Psoas muscle (tissue), 8 donors: ENCODE measurements around the gene PREB. TPM values are rescaled to one million over a fixed set of nuclear protein-coding genes. Genes with fewer than 3 reads are reported as not detected.

ENCODE experiments used
- ATAC-seq, 4 donors: fragments of 200-7000 bp; cut with Tn5 transposase; one replicate each; pipeline ENCODE4 v1.9.1; 2020; ENCODE audit warnings: moderate library complexity in 3 of 4, mild to moderate bottlenecking in 2 of 4
- DNase-seq, 2 donors: peaks; one replicate each; pipeline ENCODE4 v3.0.0-alpha.2; 2020
- H3K27ac ChIP-seq: fragments of 200-600 bp; one replicate; pipeline ENCODE4 v1.8.0; 2022
- H3K27me3 ChIP-seq, 3 donors: fragments of 200-600 bp in 1 of 3; one replicate each; pipeline versions ENCODE4 v1.6.1 to v1.8.0; 2013 to 2022; ENCODE audit warnings: low read length in 2 of 3, mild to moderate bottlenecking in 2 of 3, moderate library complexity in 1 of 3; ENCODE audit not compliant: insufficient read depth in 3 of 3
- H3K36me3 ChIP-seq, 2 donors: fragments of 200-600 bp in 1 of 2; one replicate each; pipeline versions ENCODE4 v1.6.1 to v1.8.0; 2013 to 2022; ENCODE audit warnings: low read depth in 1 of 2, mild to moderate bottlenecking in 1 of 2, moderate library complexity in 1 of 2; ENCODE audit not compliant: insufficient read depth in 1 of 2
- H3K4me1 ChIP-seq: fragments of 200-600 bp; one replicate; pipeline ENCODE4 v1.8.0; 2022
- H3K4me3 ChIP-seq: fragments of 200-600 bp; one replicate; pipeline ENCODE4 v1.8.0; 2022; ENCODE audit warnings: mild to moderate bottlenecking
- H3K9me3 ChIP-seq: fragments of 200-600 bp; one replicate; pipeline ENCODE4 v1.8.0; 2022
- WGBS, 3 donors: extraction: QIAGEN DNeasy Blood & Tissue Kit; methylation state at CpG; one replicate each; pipeline versions ENCODE4 v1.1.6 to v1.1.7; 2013; 5-methylcytosine and 5-hydroxymethylcytosine counted together
- intact Hi-C, 2 donors: fragments of 100-400 bp; cut with DNase I; formaldehyde crosslinking; loops; one replicate each; pipeline versions ENCODE4 v1.11.0 to v1.14.2; 2022
- polyA plus RNA-seq, 3 donors: library from polyadenylated mRNA; stranded (reverse); fragments of 200-250 nt; gene quantifications; one replicate each; pipeline ENCODE4 v1.2.3, GENCODE V29; 2013
- total RNA-seq, 4 donors: library from RNA; stranded (reverse); fragmentation: NEBNext Ultra II Directional in 2 of 4; extraction: Animal tissue kit (Norgen Biotek cat#: 25700) in 2 of 4; gene quantifications; one replicate each; pipeline versions ENCODE4 v1.2.1 to v1.2.4, GENCODE V29; 2021 to 2023
- TF ChIP-seq, protein P1 (sequence below): fragments of 200-600 bp; IDR thresholded peaks from one replicate; pipeline ENCODE4 v1.8.0; 2022; ENCODE audit warnings: antibody characterized with exemption
- donor health status: healthy with polysubstance abuse.
- donor health status: DM: no; HTN: no; CAD: no; lungs with moderate emphysema.
- donor health status: Bipolar disorder and iron deficiency.
- donor health status: healthy.
- donor health status: DM: yes; HTN: yes; CAD: no.
- donor health status: DM: no; HTN: no; CAD: no.
- donor health status: DM: no; HTN: no; CAD: no.
- donor health status: DM: yes; HTN: yes; CAD: no.

PREB gene
- total and polyA plus RNA-seq, 7 donors = 57.4 to 206 (median 125) TPM

DNA sequence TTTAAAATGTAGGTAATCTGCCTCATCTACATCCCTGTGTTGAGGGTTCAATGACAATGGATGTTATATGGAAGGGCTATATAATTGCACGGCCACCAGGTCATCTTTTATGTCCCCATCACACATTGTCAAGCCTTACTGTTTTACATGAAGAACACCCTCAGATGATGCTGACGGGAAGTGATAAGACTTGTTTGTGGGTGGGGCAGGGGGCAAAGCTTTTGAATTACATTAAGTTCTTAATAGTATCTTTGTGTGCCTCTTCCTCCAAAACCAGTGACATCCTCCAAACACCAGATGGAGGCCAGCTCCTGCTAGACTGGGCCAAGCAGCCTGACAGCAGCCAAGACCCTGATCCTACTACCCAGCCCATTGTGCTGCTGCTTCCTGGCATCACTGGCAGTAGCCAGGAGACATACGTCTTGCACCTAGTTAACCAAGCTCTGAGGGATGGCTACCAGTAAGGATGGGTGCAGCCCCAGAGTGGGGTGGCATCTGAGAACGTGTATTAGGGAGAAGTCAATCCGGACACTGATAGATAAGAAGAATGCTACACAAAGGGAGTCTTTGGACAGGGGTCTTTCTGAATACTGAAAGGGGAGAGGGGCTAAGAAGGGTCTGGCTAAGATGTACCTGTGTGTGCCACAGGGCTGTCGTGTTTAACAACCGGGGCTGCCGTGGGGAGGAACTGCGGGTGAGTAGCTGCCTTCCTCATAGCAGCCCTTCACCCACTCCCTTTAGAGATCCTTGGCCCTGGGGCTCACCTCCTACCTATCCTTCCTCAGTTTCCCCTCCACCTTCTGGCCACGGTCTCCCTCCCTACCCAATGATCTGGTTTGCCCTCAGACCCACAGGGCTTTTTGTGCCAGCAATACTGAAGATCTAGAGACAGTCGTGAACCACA is 5.5 kb downstream of the PREB start:
- H3K27ac ChIP-seq = no peak overlapping the region

DNA sequence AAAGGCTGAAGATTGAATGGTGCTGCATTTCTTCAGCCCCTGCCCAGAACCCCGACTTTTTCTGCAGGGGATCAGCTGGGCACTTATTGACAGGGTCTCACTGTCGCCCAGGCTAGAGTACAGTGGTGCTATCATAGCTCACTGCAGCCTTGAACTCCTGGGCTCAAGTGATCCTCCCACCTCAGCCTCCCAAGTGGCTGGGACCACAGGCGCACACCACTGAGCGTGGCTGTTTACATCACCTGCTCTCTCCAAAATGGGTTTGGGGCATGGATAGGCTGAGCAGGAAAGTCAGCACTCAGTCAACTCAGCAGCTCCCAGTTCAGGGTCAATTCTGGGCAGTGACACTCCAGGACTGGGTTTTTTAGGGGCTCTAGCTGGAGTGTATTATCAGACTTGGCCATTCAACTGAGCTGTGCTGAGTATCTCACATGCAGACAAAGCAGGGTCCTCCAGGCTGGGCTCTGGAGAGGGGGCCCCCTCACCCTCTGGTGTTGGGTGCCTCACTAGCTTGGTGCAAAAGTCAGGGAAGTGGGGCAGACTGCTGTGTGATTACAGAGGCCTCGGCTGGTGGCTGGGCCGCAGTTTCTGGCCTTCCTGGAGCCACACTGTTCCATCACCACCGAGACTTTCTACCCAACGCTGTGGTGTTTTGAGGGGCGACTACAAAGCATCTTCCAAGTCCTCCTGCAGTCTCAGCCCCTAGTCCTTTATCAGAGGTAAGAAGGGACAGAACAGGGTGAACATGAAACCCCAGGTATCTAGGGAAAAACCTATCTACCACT is 6.4 kb downstream of the PREB start:
- intact Hi-C loops = no loop called here
- DNase-seq (no peak), ATAC-seq (no peak)
- no peaks in the 10 kb centered on the region for H3K27me3 ChIP-seq
- H3K36me3 ChIP-seq = peaks cover 0 to 37% of the 10 kb centered on the region in 2 donors
- peaks cover 15% of the 10 kb centered on the region for H3K4me1 ChIP-seq
- H3K27ac ChIP-seq = no peak overlapping the region
- TF ChIP-seq, protein P1, sequence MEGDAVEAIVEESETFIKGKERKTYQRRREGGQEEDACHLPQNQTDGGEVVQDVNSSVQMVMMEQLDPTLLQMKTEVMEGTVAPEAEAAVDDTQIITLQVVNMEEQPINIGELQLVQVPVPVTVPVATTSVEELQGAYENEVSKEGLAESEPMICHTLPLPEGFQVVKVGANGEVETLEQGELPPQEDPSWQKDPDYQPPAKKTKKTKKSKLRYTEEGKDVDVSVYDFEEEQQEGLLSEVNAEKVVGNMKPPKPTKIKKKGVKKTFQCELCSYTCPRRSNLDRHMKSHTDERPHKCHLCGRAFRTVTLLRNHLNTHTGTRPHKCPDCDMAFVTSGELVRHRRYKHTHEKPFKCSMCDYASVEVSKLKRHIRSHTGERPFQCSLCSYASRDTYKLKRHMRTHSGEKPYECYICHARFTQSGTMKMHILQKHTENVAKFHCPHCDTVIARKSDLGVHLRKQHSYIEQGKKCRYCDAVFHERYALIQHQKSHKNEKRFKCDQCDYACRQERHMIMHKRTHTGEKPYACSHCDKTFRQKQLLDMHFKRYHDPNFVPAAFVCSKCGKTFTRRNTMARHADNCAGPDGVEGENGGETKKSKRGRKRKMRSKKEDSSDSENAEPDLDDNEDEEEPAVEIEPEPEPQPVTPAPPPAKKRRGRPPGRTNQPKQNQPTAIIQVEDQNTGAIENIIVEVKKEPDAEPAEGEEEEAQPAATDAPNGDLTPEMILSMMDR = no peak
- WGBS, 3 donors = 75 to 83% (median 77%) methylated on average over 9 of the region's 9 CpGs
- H3K4me3 ChIP-seq = no peak overlapping the region
- no peaks in the 10 kb centered on the region for H3K9me3 ChIP-seq

More for the DNA sequence above, 5.5 kb downstream of the PREB start:
- 60 to 72% (median 62%) methylated on average over 11 of the region's 11 CpGs for WGBS, 3 donors
- ATAC-seq (no peak), DNase-seq (no peak)
- Histone ChIP-seq H3K4me3 (no peak overlapping the region), H3K36me3 (peaks cover 0 to 41% of the 10 kb centered on the region in 2 donors), H3K27me3 (no peaks in the 10 kb centered on the region), H3K4me1 (peaks cover 19% of the 10 kb centered on the region), H3K9me3 (no peaks in the 10 kb centered on the region)
- intact Hi-C loops = no loop called here
- TF ChIP-seq, protein P1 = no peak

DNA sequence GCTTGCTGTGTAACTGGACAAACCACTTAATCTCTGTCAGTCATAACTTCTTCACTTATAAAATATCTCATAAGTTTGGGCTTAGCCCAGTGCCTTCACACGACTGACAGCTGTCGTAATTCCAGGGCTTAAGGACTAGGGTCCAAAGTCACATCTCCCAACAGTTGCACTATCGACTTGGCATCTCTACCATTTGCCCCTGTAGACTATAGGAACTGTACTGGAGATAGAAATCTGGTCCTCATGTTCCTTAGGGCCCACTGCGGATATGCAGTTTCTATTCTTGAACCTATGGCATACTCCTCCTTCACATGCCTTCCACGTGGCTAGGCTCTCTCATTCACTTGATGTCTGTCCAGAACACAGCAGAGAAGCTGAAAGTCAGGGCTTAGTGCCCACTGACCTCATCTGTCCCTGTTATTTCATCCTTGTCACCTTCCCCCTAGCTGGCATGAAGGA is 8.2 kb downstream of the PREB start:
- DNase-seq = peak; percentile 25 to 64
- Histone ChIP-seq H3K4me3 (no peak overlapping the region), H3K27ac (peak overlapping the region; percentile 80), H3K9me3 (no peaks in the 10 kb centered on the region), H3K4me1 (peaks cover 12% of the 10 kb centered on the region), H3K36me3 (peaks cover 0 to 19% of the 10 kb centered on the region in 2 donors), H3K27me3 (no peaks in the 10 kb centered on the region)
- 18 to 27% (median 21%) methylated on average over 5 of the region's 5 CpGs for WGBS, 3 donors
- intact Hi-C loops = no loop called here
- TF ChIP-seq, protein P1 = no peak
- peak; percentile 80 to 87 (median 84) for ATAC-seq

DNA sequence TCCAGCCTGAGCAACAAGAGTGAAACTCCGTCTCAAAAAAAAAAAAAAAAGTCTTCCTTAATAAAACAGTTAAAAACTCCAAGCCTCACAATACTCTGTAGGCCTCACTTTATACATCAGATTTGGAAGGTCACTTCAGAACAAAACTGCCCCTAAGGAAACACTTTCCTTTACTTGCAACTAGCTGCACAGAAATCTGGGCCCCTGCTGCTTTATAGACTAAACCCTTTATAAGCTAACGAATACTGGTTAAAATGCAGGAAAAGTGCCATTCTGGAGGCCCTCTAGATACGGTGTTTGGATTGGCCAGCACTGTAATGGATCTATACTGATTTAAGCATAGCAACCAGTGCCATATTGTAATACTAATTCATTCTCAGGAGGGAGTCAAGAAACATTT is 9.3 kb downstream of the PREB start:
- ATAC-seq (no peak), DNase-seq (no peak)
- Histone ChIP-seq H3K4me3 (no peak overlapping the region), H3K4me1 (peaks cover 12% of the 10 kb centered on the region), H3K36me3 (peaks cover 0 to 7% of the 10 kb centered on the region in 2 donors), H3K27me3 (no peaks in the 10 kb centered on the region), H3K27ac (peak overlapping the region; percentile 80), H3K9me3 (no peaks in the 10 kb centered on the region)
- TF ChIP-seq, protein P1 = no peak
- intact Hi-C loops = no loop called here
- 77 to 89% (median 78%) methylated on average over 3 of the region's 3 CpGs for WGBS, 3 donors
